RWPE2 (cell line): Measurements from ENCODE around the gene PSD2.

Experiments
- ATAC-seq: fragments of 200-7000 bp; cut with Tn5 transposase; 3 replicates; pipeline ENCODE4 v1.9.1; 2021; ENCODE audit warnings: low read depth
- DNase-seq: peaks from one replicate; pipeline ENCODE4 v3.0.0-alpha.2; 2020; ENCODE audit warnings: low spot score
- H3K27ac ChIP-seq: fragments of 450-650 bp; 2 replicates; pipeline ENCODE4 v1.5.1; 2017; ENCODE audit warnings: mild to moderate bottlenecking; ENCODE audit not compliant: poor library complexity, severe bottlenecking
- H3K27me3 ChIP-seq: fragments of 250-450 bp; sonication (Bioruptor Pico); 2 replicates; pipeline ENCODE4 v1.5.1; 2021; ENCODE audit warnings: mild to moderate bottlenecking, moderate library complexity; ENCODE audit not compliant: insufficient read depth, poor library complexity, severe bottlenecking
- H3K36me3 ChIP-seq: fragments of 250-450 bp; sonication (Bioruptor Pico); 2 replicates; pipeline ENCODE4 v1.5.1; 2020; ENCODE audit warnings: low read depth, mild to moderate bottlenecking, moderate library complexity
- H3K4me1 ChIP-seq: fragments of 250-450 bp; sonication (Bioruptor Pico); 2 replicates; pipeline ENCODE4 v1.5.1; 2021; ENCODE audit warnings: mild to moderate bottlenecking, moderate library complexity; ENCODE audit not compliant: insufficient read depth, poor library complexity, severe bottlenecking
- H3K4me3 ChIP-seq: fragments of 250-450 bp; sonication (Bioruptor Pico); 2 replicates; pipeline ENCODE4 v1.5.1; 2021; ENCODE audit warnings: mild to moderate bottlenecking, moderate library complexity; ENCODE audit not compliant: severe bottlenecking
- H3K9me3 ChIP-seq: fragments of 250-450 bp; sonication (Bioruptor Pico); 2 replicates; pipeline ENCODE4 v1.5.1; 2021; ENCODE audit warnings: mild to moderate bottlenecking, moderate library complexity; ENCODE audit not compliant: severe bottlenecking
- CTCF ChIP-seq: fragments of 450-650 bp; IDR thresholded peaks from one replicate; pipeline ENCODE4 v1.5.1; 2017; ENCODE audit warnings: mild to moderate bottlenecking, moderate library complexity; ENCODE audit not compliant: poor library complexity, severe bottlenecking

PSD2 gene

GRCh38 chr5:139862313-139862712 is 66.7 kb downstream of the PSD2 start:
- DNase-seq (no peak), ATAC-seq (0 out of 3 replicates have a peak, but pooled peaks have one; percentile 16)
- H3K27ac ChIP-seq: no peak overlapping the region

GRCh38 chr5:139862803-139863202 is 67.2 kb downstream of the PSD2 start:
- Histone ChIP-seq H3K9me3 (no peaks in the 10 kb centered on the region), H3K27me3 (no peaks in the 10 kb centered on the region), H3K4me3 (no peak overlapping the region), H3K4me1 (peaks cover 8% of the 10 kb centered on the region), H3K27ac (no peak overlapping the region), H3K36me3 (no peaks in the 10 kb centered on the region)
- no peak for TF ChIP-seq CTCF
- ATAC-seq: no peak
- DNase-seq: no peak

More at GRCh38 chr5:139862313-139862712, 66.7 kb downstream of the PSD2 start:
- no peaks in the 10 kb centered on the region for H3K9me3 ChIP-seq
- no peak overlapping the region for H3K4me3 ChIP-seq
- H3K4me1 ChIP-seq: peaks cover 8% of the 10 kb centered on the region
- no peaks in the 10 kb centered on the region for H3K27me3 ChIP-seq
- no peaks in the 10 kb centered on the region for H3K36me3 ChIP-seq
- no peak for TF ChIP-seq CTCF

DNA sequence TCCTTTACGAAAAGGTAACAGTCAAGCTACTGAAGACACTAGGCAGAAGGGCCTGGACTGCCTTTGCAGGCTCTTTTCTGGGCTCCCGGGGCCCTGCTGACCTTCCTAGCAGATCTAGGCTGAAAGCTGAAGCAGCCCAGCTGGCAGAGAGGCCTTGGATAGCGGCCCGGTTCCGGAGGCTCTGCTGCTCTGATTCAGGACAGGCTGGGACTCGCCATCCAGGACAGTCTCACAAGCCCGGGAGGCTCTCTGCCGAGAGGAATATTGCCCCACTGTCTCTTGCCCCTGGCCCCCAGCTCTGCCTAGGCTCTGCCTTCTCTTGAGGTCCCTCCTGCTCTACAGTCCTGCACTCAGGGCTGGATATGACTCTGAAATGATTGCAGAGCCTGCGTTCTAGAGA is 67.8 kb downstream of the PSD2 start:
- no peak for TF ChIP-seq CTCF
- no peaks in the 10 kb centered on the region for H3K9me3 ChIP-seq
- H3K36me3 ChIP-seq: no peaks in the 10 kb centered on the region
- H3K4me1 ChIP-seq: peaks cover 8% of the 10 kb centered on the region
- DNase-seq (no peak), ATAC-seq (peak; percentile 40)
- H3K27me3 ChIP-seq: no peaks in the 10 kb centered on the region
- H3K4me3 ChIP-seq: no peak overlapping the region
- H3K27ac ChIP-seq: no peak overlapping the region

DNA sequence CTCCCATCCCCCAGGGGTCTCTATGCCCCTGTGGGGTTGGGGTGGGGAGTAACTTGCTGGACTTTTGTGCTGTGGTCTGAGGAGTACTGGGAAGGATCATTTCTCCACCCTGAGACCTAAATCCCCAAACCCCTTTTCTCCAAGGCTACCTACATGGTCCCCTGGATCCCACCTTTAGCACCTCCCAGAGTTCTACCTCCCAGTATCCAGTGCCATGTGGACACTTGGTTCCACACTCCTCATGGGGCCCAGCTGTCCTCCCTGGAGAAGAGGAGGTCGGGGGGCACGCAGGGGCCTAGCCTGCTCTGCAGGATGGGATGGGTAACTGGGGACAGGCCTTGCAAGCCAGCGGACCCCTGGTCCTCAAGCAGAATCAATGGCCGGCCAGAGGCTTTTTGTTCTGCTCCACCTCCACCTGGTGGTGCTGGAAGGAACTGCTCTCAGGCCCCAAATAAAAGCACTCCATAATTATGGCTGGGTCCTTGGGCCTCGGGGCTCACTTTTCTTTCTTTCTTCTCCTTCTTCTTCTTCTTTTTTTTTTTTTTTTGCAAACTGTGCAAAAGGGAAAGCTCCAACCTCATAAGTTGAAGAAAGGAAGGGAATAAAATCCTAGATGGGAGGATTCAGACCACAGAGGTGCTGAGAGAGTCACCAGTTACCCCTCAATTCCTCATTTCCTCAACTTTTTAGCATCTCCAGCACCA is 68.4 kb downstream of the PSD2 start:
- H3K4me1 ChIP-seq: peaks cover 8% of the 10 kb centered on the region
- H3K9me3 ChIP-seq: no peaks in the 10 kb centered on the region
- no peaks in the 10 kb centered on the region for H3K27me3 ChIP-seq
- H3K4me3 ChIP-seq: no peak overlapping the region
- no peaks in the 10 kb centered on the region for H3K36me3 ChIP-seq
- ATAC-seq: peak; percentile 57; the same call in 2 of the 3 replicates
- TF ChIP-seq CTCF: peak; percentile 91
- no peak for DNase-seq
- no peak overlapping the region for H3K27ac ChIP-seq
